Fibroblast of skin of right quadriceps (primary cell): Measurements from ENCODE around the gene KLK1.
"Not testable (repeated sequence)": the region's sequence is repeated elsewhere in the genome, so short reads cannot be mapped to it uniquely, and the experiment has no call there.

Source experiments
- DNase-seq: peaks from one replicate; pipeline ENCODE4 v3.0.0-alpha.2; 2013

The KLK1 gene

GRCh38 chr19:50791594-50792271, 31.9 kb downstream of the KLK1 start:
- no peak for DNase-seq

- DNase-seq, result no peak
Observed at GRCh38 chr19:50790922-50791467, 32.6 kb downstream of the KLK1 start.

DNA sequence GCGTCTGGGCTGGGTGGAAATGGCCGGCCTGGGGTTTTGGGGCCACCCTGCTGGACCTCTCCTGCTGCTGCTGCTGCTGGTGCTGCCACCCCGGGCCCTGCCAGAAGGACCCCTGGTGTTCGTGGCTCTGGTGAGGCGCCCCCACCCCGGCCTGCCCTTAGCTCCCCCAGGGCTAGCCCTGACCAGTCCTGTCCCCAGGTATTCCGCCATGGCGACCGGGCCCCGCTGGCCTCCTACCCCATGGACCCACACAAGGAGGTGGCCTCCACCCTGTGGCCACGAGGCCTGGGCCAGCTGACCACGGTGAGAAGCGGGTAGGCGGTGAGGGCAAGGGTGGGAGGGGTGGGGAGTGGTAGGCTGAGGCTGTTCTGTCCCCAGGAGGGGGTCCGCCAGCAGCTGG, 33.2 kb downstream of the KLK1 start, which contains the start of gene ACP4:
Gene ACP4 (plus strand): TSS at position 20 of the 400 bp plus-strand sequence. CDS start 0 bp downstream, at position 20.
- DNase-seq, result no peak

GRCh38 chr19:50785329-50785728, 38.3 kb downstream of the KLK1 start:
- no peak for DNase-seq

DNA sequence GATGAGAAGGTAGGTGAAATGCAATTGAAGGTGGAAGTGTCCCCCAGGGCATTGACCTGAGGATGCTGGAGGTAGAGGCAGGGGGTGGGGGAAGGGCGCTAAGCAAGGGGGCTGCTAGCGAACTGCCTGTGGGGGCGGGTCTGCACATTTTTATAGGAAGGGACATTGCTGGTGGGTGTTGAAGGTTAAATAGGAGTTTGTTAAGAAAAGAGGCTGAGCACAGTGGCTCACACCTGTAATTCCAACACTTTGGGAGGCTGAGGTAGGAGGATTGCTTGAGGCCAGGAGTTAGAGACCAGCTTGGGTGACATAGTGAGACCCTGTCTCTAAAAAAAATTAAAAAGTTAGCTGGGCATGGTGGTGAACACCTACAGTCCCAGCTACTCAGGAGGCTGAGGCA, 38.9 kb downstream of the KLK1 start:
- DNase-seq, result no peak

DNA sequence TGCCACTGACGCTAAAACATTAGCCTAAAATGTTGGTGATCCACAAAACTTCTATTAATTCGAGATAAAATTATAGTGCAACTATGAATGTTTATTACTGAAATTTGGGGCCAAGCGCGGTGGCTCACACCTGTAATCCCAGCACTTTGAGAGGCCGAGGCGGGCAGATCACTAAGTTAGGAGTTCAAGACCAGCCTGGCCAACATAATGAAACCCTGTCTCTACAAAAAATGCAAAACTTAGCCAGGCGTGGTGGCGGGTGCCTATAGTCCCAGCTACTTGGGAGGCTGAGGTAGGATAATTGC, 39.8 kb downstream of the KLK1 start:
- not testable (repeated sequence) for DNase-seq

GRCh38 chr19:50780753-50781435, 42.7 kb downstream of the KLK1 start:
- DNase-seq, result no peak

- DNase-seq, result no peak
Observed at GRCh38 chr19:50779504-50780457, 43.8 kb downstream of the KLK1 start.

GRCh38 chr19:50778906-50779430, 44.6 kb downstream of the KLK1 start:
- DNase-seq, result no peak

DNA sequence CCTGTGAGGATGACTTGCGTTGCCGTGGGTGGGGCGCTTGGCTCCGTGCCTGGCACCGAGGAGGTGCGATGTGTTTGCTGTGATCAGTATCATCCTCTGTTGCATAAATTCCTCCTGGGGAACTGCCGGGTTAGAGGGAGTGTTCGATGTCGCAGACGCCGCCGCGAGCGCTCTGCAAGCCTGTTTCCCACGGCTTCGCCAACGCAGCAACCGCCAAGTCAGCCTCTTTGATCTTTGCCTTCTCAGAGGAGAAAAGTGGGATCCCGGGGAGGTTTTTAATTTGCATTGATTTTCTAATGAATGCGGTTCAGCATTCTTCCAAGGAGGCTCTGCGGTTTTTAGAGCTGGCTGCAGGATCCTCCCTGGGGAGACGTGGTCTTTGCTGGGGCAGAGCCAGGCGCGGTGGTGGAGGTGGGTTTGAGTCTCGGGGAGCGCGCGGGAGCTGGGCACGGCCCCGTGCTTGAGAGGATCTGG, 45.7 kb downstream of the KLK1 start:
- peak; percentile 39 for DNase-seq

- DNase-seq, result no peak
Observed at GRCh38 chr19:50777261-50777660, 46.3 kb downstream of the KLK1 start.

GRCh38 chr19:50776131-50776530, 47.5 kb downstream of the KLK1 start:
- DNase-seq, result no peak

DNA sequence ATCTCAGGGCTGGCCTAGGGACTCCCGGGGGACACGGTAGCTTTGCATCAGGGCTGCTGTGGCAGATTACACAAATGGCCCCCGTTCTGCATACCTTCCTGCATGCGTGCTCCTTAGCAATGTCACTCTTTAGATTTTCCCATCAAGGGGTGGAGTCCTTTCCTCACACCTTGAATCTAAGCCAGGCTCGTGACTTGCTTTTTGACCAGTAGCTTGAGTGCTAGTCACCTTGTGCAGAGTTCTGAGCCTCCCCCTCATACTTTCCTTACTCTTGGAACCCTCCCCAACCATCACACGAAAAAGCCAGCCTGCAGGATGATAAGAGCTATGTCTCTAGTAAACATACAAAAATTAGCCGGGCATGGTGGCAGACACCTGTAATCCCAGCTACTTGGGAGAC, 50.1 kb downstream of the KLK1 start:
- not testable (repeated sequence) for DNase-seq

DNA sequence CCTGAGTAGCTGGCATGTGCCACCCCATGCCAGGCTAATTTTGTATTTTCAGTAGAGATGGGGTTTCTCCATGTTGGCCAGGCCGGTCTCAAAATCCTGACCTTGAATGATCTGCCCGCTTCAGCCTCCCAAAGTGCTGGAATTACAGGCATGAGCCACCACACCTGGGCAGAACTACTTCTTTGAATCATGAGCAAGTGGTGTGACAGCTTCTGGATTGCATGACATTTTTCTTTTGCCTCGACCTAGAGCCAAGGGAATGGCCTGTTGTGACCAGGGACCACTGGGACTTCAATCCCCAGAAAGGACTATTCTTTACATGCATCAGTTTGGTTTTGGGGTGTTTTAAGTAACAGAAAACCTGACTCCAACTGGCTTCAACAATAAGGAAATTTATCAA, 50.7 kb downstream of the KLK1 start:
- DNase-seq, result not testable (repeated sequence)

DNA sequence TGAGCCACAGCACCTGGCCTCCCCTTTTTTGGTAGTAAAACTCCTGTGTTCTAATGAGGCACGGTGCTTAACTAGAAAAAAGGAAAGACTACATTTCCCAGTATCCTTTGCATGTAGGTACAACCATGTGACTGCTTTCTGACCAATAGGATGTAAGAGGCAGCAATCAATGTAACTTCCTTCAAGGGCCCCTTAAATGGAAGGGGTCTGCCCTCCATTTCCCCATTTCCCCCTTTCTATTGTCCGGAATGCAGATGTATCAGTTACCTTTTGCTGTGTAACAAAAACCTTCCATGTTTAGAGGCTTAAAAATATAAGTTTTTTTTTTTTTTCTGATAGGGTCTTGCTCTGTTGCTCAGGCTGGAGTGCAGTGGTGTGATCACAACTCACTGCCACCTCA, 51.1 kb downstream of the KLK1 start:
- no peak for DNase-seq

DNA sequence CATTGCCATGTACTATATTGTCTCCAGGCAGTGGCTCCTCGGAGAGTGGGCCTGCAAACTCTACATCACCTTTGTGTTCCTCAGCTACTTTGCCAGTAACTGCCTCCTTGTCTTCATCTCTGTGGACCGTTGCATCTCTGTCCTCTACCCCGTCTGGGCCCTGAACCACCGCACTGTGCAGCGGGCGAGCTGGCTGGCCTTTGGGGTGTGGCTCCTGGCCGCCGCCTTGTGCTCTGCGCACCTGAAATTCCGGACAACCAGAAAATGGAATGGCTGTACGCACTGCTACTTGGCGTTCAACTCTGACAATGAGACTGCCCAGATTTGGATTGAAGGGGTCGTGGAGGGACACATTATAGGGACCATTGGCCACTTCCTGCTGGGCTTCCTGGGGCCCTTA, 52.7 kb downstream of the KLK1 start:
- DNase-seq, result no peak

GRCh38 chr19:50770164-50770563, 53.4 kb downstream of the KLK1 start, which contains the start of gene GPR32:
Gene GPR32 (plus strand): TSS chr19:50770464. CDS start chr19:50770601, 137 bp downstream.
- DNase-seq, result not testable (repeated sequence)
